Activated naive CD4-positive, alpha-beta T cell treated with anti-CD3 and anti-CD28 coated beads, Interleukin-2, amount 50 U/mL, for 72 hours (primary cell): ENCODE measurements around the gene MAP2K2. TPM values are rescaled to one million over a fixed set of nuclear protein-coding genes. Genes with fewer than 3 reads are reported as not detected.
"Not testable (repeated sequence)": the region's sequence is repeated elsewhere in the genome, so short reads cannot be mapped to it uniquely, and the experiment has no call there.

Experiments used
- ATAC-seq, 2 donors: fragments of 150-1000 bp; cut with Tn5 transposase; 2 replicates each; pipeline ENCODE4 v1.10.0; 2021; ENCODE audit warnings: mild to moderate bottlenecking in 2 of 2, moderate library complexity in 2 of 2
- DNase-seq, 2 donors: peaks; one replicate each; pipeline ENCODE4 v3.0.0; 2021 to 2022; ENCODE audit warnings: low spot score in 2 of 2
- H3K27ac Mint-ChIP-seq, 2 donors: one replicate each; pipeline ENCODE4 v1.8.0; 2022; ENCODE audit warnings: mild to moderate bottlenecking in 2 of 2, mixed read lengths in 2 of 2
- H3K36me3 Mint-ChIP-seq, 2 donors: one replicate each; pipeline ENCODE4 v1.8.0; 2022; ENCODE audit warnings: mixed read lengths in 2 of 2
- H3K9me3 Mint-ChIP-seq, 2 donors: one replicate each; pipeline ENCODE4 v1.8.0; 2022; ENCODE audit warnings: mixed read lengths in 2 of 2
- total RNA-seq, 2 donors: library from RNA; stranded (reverse); gene quantifications; one replicate each; pipeline ENCODE4 v1.2.3, GENCODE V29; 2022

Gene MAP2K2
- 100 to 1,000 TPM; 125 to 187 TPM for total RNA-seq

GRCh38 chr19:4123615-4124568, at the start of gene MAP2K2:
Gene MAP2K2 (minus strand): TSS chr19:4124122. CDS start chr19:4123875, 247 bp downstream.
- Mint-ChIP-seq H3K9me3 (no peaks in the 10 kb centered on the region), H3K36me3 (peaks cover 5% of the 10 kb centered on the region in 2 donors), H3K27ac (peak within 1 kb of the TSS; percentile 92 to 99)
- ATAC-seq (peak; percentile 90 to 96), DNase-seq (peak; percentile 95 to 98)

- Mint-ChIP-seq H3K9me3 (no peaks in the 10 kb centered on the region), H3K27ac (no peak overlapping the region), H3K36me3 (no peaks in the 10 kb centered on the region)
- peak; percentile 65 to 84 for ATAC-seq
- peak in 1 of 2 donors; percentile 83 for DNase-seq
Observed at GRCh38 chr19:4172861-4173473, 49.0 kb upstream of the MAP2K2 start.

GRCh38 chr19:4171676-4172075, 47.8 kb upstream of the MAP2K2 start:
- no peaks in the 10 kb centered on the region for H3K9me3 Mint-ChIP-seq
- no peaks in the 10 kb centered on the region for H3K36me3 Mint-ChIP-seq
- ATAC-seq, result no peak
- DNase-seq, result no peak
- no peak overlapping the region for H3K27ac Mint-ChIP-seq

GRCh38 chr19:4164262-4164661, 40.3 kb upstream of the MAP2K2 start:
- DNase-seq, result no peak

GRCh38 chr19:4161415-4162077, 37.6 kb upstream of the MAP2K2 start:
- no peak for DNase-seq
- no peak for ATAC-seq
- no peaks in the 10 kb centered on the region for H3K9me3 Mint-ChIP-seq
- H3K27ac Mint-ChIP-seq, result no peak overlapping the region
- H3K36me3 Mint-ChIP-seq, result no peaks in the 10 kb centered on the region

More at GRCh38 chr19:4164262-4164661, 40.3 kb upstream of the MAP2K2 start:
- H3K9me3 Mint-ChIP-seq, result no peaks in the 10 kb centered on the region
- no peak for ATAC-seq
- no peak overlapping the region for H3K27ac Mint-ChIP-seq
- H3K36me3 Mint-ChIP-seq, result no peaks in the 10 kb centered on the region

GRCh38 chr19:4157971-4158370, 34.0 kb upstream of the MAP2K2 start:
- not testable (repeated sequence) for DNase-seq, ATAC-seq, H3K27ac Mint-ChIP-seq, H3K36me3 Mint-ChIP-seq, H3K9me3 Mint-ChIP-seq

- ATAC-seq (no peak), DNase-seq (no peak)
- Mint-ChIP-seq H3K36me3 (no peaks in the 10 kb centered on the region), H3K27ac (peak overlapping the region; percentile 36 to 76), H3K9me3 (no peaks in the 10 kb centered on the region)
Observed at GRCh38 chr19:4157164-4157563, 33.2 kb upstream of the MAP2K2 start.

- no peak overlapping the region for H3K27ac Mint-ChIP-seq
- no peaks in the 10 kb centered on the region for H3K9me3 Mint-ChIP-seq
- no peak for DNase-seq
- no peaks in the 10 kb centered on the region for H3K36me3 Mint-ChIP-seq
- no peak for ATAC-seq
Observed at GRCh38 chr19:4154571-4155312, 30.8 kb upstream of the MAP2K2 start.

GRCh38 chr19:4152241-4152998, 28.5 kb upstream of the MAP2K2 start:
- DNase-seq, result no peak
- peak overlapping the region in 1 of 2 donors; percentile 24 for H3K27ac Mint-ChIP-seq
- H3K9me3 Mint-ChIP-seq, result no peaks in the 10 kb centered on the region
- H3K36me3 Mint-ChIP-seq, result no peaks in the 10 kb centered on the region
- ATAC-seq, result no peak

- ATAC-seq, result no peak
- DNase-seq, result no peak
- peak overlapping the region in 1 of 2 donors; percentile 36 for H3K27ac Mint-ChIP-seq
- H3K36me3 Mint-ChIP-seq, result no peaks in the 10 kb centered on the region
- H3K9me3 Mint-ChIP-seq, result no peaks in the 10 kb centered on the region
Observed at GRCh38 chr19:4151623-4152022, 27.7 kb upstream of the MAP2K2 start.

GRCh38 chr19:4149518-4150288, 25.8 kb upstream of the MAP2K2 start:
- H3K36me3 Mint-ChIP-seq, result no peaks in the 10 kb centered on the region
- no peak for DNase-seq
- no peak for ATAC-seq
- H3K27ac Mint-ChIP-seq, result no peak overlapping the region
- H3K9me3 Mint-ChIP-seq, result no peaks in the 10 kb centered on the region

GRCh38 chr19:4144666-4145249, 20.8 kb upstream of the MAP2K2 start:
- H3K36me3 Mint-ChIP-seq, result no peaks in the 10 kb centered on the region
- no peak for DNase-seq
- no peaks in the 10 kb centered on the region for H3K9me3 Mint-ChIP-seq
- H3K27ac Mint-ChIP-seq, result no peak overlapping the region
- ATAC-seq, result no peak

GRCh38 chr19:4142916-4143315, 19.0 kb upstream of the MAP2K2 start:
- not testable (repeated sequence) for H3K9me3 Mint-ChIP-seq, H3K27ac Mint-ChIP-seq, H3K36me3 Mint-ChIP-seq, DNase-seq, ATAC-seq

- DNase-seq (peak in 1 of 2 donors; percentile 23), ATAC-seq (peak; percentile 84 to 87)
- H3K36me3 Mint-ChIP-seq, result no peaks in the 10 kb centered on the region
- no peaks in the 10 kb centered on the region for H3K9me3 Mint-ChIP-seq
- H3K27ac Mint-ChIP-seq, result peak overlapping the region in 1 of 2 donors; percentile 77
Observed at GRCh38 chr19:4140237-4140711, 16.4 kb upstream of the MAP2K2 start.
